HL-60 (cell line): ENCODE results near the gene GRIFIN.

Experiments
- DNase-seq, 2 experiments: peaks; one replicate each; pipeline ENCODE4 v3.0.0-alpha.2; 2010 to 2020; ENCODE audit warnings: low read depth in 1 of 2, low spot score in 1 of 2
- H3K27ac ChIP-seq: fragments of 250-450 bp; sonication (Bioruptor Pico); replicated peaks from 2 replicates; pipeline ENCODE4 v1.5.1; 2020; ENCODE audit warnings: mild to moderate bottlenecking, moderate library complexity
- H3K27me3 ChIP-seq: fragments of 250-450 bp; sonication (Bioruptor Pico); 2 replicates; pipeline ENCODE4 v1.5.1; 2021; ENCODE audit warnings: mild to moderate bottlenecking, moderate library complexity; ENCODE audit not compliant: insufficient read depth, poor library complexity, severe bottlenecking
- H3K4me3 ChIP-seq: replicated peaks from 2 replicates; pipeline ENCODE4 v1.5.1; 2011; ENCODE audit warnings: mild to moderate bottlenecking, control low read depth, low read length; ENCODE audit not compliant: insufficient read depth
- CTCF ChIP-seq: IDR thresholded peaks from one replicate; pipeline ENCODE4 v1.5.1; 2011; ENCODE audit warnings: low read length, control low read depth, inconsistent platforms; ENCODE audit not compliant: insufficient read depth
- GABPA ChIP-seq: IDR thresholded peaks from 2 replicates; pipeline ENCODE4 v1.6.1; 2012; ENCODE audit warnings: low read depth
- POLR2AphosphoS5 ChIP-seq: IDR thresholded peaks from 2 replicates; pipeline ENCODE4 v1.6.1; 2012; ENCODE audit warnings: low read depth
- REST ChIP-seq: IDR thresholded peaks from 2 replicates; pipeline ENCODE4 v1.6.1; 2012; ENCODE audit warnings: low read depth; ENCODE audit not compliant: insufficient replicate concordance
- SPI1 ChIP-seq: IDR thresholded peaks from 2 replicates; pipeline ENCODE4 v1.6.1; 2012; ENCODE audit warnings: low read depth, mild to moderate bottlenecking, borderline replicate concordance

Gene GRIFIN

GRCh38 chr7:2503056-2503941 is 27.1 kb upstream of the GRIFIN start:
- H3K27me3 ChIP-seq, result peaks cover 2% of the 10 kb centered on the region
- no peak for DNase-seq
- H3K27ac ChIP-seq, result no peak overlapping the region
- TF ChIP-seq GABPA (no peak), POLR2AphosphoS5 (no peak), REST (no peak), SPI1 (no peak), CTCF (no peak)
- H3K4me3 ChIP-seq, result no peak overlapping the region

- TF ChIP-seq REST (no peak), POLR2AphosphoS5 (no peak), SPI1 (no peak), GABPA (no peak), CTCF (no peak)
- peaks cover 6% of the 10 kb centered on the region for H3K27me3 ChIP-seq
- no peak overlapping the region for H3K4me3 ChIP-seq
- DNase-seq, result no peak
- H3K27ac ChIP-seq, result no peak overlapping the region
These were observed 26.4 kb upstream of the GRIFIN start for GRCh38 chr7:2502647-2502966.

GRCh38 chr7:2501947-2502646 is 25.9 kb upstream of the GRIFIN start:
- Histone ChIP-seq H3K27ac (no peak overlapping the region), H3K4me3 (no peak overlapping the region), H3K27me3 (peaks cover 9% of the 10 kb centered on the region)
- DNase-seq, result no peak
- TF ChIP-seq SPI1 (no peak), REST (no peak), CTCF (no peak), POLR2AphosphoS5 (no peak), GABPA (no peak)
